H1 (cell line): Measurements from ENCODE around the gene CCDC9B. TPM values are rescaled to one million over a fixed set of nuclear protein-coding genes. Genes with fewer than 3 reads are reported as not detected.

Source experiments
- CTCF ChIA-PET: fragments of 300-600 bp; sonication (Branson Sonifier 250); formaldehyde crosslinking; loops from one replicate; lab custom pipeline; 2021; ENCODE audit not compliant: partially characterized antibody; lab: Charles Lee
- POLR2A ChIA-PET: fragments of 300-600 bp; sonication (Branson Sonifier 250); formaldehyde crosslinking; loops from one replicate; lab custom pipeline; 2021; ENCODE audit warnings: inconsistent platforms; ENCODE audit not compliant: partially characterized antibody; lab: Charles Lee
- DNase-seq, 2 experiments: peaks; one replicate each; pipeline versions ENCODE4 v3.0.0 to v3.0.0-alpha.2; 2010 to 2022; ENCODE audit warnings: low spot score in 2 of 2, low read depth in 1 of 2, mixed read lengths in 1 of 2
- FAIRE-seq: peaks from 2 replicates; lab custom pipeline; 2011; peaks lifted over from hg19 to GRCh38; lab: Jason Lieb, UNC
- H2AFZ ChIP-seq: 2 replicates; pipeline ENCODE4 v1.8.1; 2012; ENCODE audit warnings: low read length, inconsistent platforms
- H2AK5ac ChIP-seq: 2 replicates; pipeline ENCODE4 v1.6.1; 2013; ENCODE audit warnings: low read depth, low read length
- H2BK120ac ChIP-seq: replicated peaks from 2 replicates; pipeline ENCODE3; 2013; ENCODE audit warnings: low read depth, low read length, inconsistent platforms
- H2BK12ac ChIP-seq: 2 replicates; pipeline ENCODE4 v1.6.1; 2013; ENCODE audit warnings: low read depth, low read length
- H2BK15ac ChIP-seq: 2 replicates; pipeline ENCODE4 v1.6.1; 2013; ENCODE audit warnings: low read length
- H2BK20ac ChIP-seq: 2 replicates; pipeline ENCODE4 v1.6.1; 2013; ENCODE audit warnings: low read length
- H2BK5ac ChIP-seq: 2 replicates; pipeline ENCODE4 v1.6.1; 2013; ENCODE audit warnings: low read depth, low read length
- H3K14ac ChIP-seq: 2 replicates; pipeline ENCODE4 v1.6.1; 2013; ENCODE audit warnings: inconsistent platforms; ENCODE audit not compliant: insufficient read length
- H3K18ac ChIP-seq: 2 replicates; pipeline ENCODE4 v1.6.1; 2013; ENCODE audit warnings: low read length; ENCODE audit errors: extremely low read depth
- H3K23ac ChIP-seq: 2 replicates; pipeline ENCODE4 v1.6.1; 2013; ENCODE audit warnings: inconsistent platforms; ENCODE audit not compliant: insufficient read length
- H3K23me2 ChIP-seq: 2 replicates; pipeline ENCODE4 v1.6.1; 2013; ENCODE audit warnings: low read depth, low read length
- H3K27ac ChIP-seq: 2 replicates; pipeline ENCODE4 v1.6.1; 2011; ENCODE audit warnings: low read depth, low read length, inconsistent platforms
- H3K27me3 ChIP-seq, 4 experiments: replicated peaks in 1 of 4; 1 replicate in 1 of 4; 2 replicates in 3 of 4; pipeline versions ENCODE4 v1.6.1 to v1.8.1; 2011 to 2013; ENCODE audit warnings: low read length in 3 of 4, mild to moderate bottlenecking in 3 of 4, inconsistent platforms in 2 of 4, mixed read lengths in 2 of 4, moderate library complexity in 1 of 4; ENCODE audit not compliant: control insufficient read depth in 3 of 4, insufficient read depth in 3 of 4; ENCODE audit errors: extremely low read depth in 1 of 4
- H3K36me3 ChIP-seq, 4 experiments: 2 replicates each; pipeline versions ENCODE4 v1.6.1 to v1.8.1; 2011 to 2013; ENCODE audit warnings: mild to moderate bottlenecking in 4 of 4, low read length in 3 of 4, moderate library complexity in 2 of 4, control low read depth in 1 of 4, inconsistent platforms in 1 of 4; ENCODE audit not compliant: insufficient read depth in 4 of 4, control insufficient read depth in 2 of 4
- H3K4ac ChIP-seq: replicated peaks from 2 replicates; pipeline ENCODE3; 2013; ENCODE audit warnings: low read length, low read depth, mixed read lengths, inconsistent platforms; ENCODE audit not compliant: insufficient read length
- H3K4me1 ChIP-seq, 4 experiments: replicated peaks in 1 of 4; 1 replicate in 1 of 4; 2 replicates in 3 of 4; pipeline versions ENCODE4 v1.6.1 to v1.8.1; 2011 to 2013; ENCODE audit warnings: low read length in 3 of 4, inconsistent platforms in 2 of 4, mixed read lengths in 1 of 4; ENCODE audit not compliant: insufficient read depth in 4 of 4, control insufficient read depth in 3 of 4
- H3K4me2 ChIP-seq, 2 experiments: 2 replicates each; pipeline versions ENCODE4 v1.6.1 to v1.8.1; 2011 to 2013; ENCODE audit warnings: low read depth in 2 of 2, low read length in 2 of 2, control low read depth in 1 of 2, inconsistent platforms in 1 of 2, mild to moderate bottlenecking in 1 of 2; ENCODE audit not compliant: insufficient read depth in 1 of 2
- H3K4me3 ChIP-seq, 4 experiments: fragments of 200-600, 300-600 bp in 1 of 4; sonication (generic), shearing (Covaris generic), sonication (Bioruptor Twin) in 1 of 4; 2 replicates each; pipeline versions ENCODE4 v1.5.1 to v1.8.1; 2011 to 2016; ENCODE audit warnings: low read length in 4 of 4, low read depth in 3 of 4, control low read depth in 2 of 4, inconsistent platforms in 2 of 4, mild to moderate bottlenecking in 2 of 4, mixed read lengths in 1 of 4, moderate library complexity in 1 of 4; ENCODE audit not compliant: insufficient read depth in 2 of 4; ENCODE audit errors: extremely low read depth in 1 of 4
- H3K56ac ChIP-seq: replicated peaks from 2 replicates; pipeline ENCODE3; 2013; ENCODE audit warnings: low read depth, mild to moderate bottlenecking, mixed read lengths, low read length, inconsistent platforms; ENCODE audit not compliant: insufficient read length
- H3K79me1 ChIP-seq: 2 replicates; pipeline ENCODE4 v1.6.1; 2013; ENCODE audit warnings: low read depth, low read length, control low read depth
- H3K79me2 ChIP-seq, 2 experiments: 2 replicates each; pipeline versions ENCODE4 v1.6.1 to v1.8.1; 2012 to 2013; ENCODE audit warnings: low read length in 2 of 2, mild to moderate bottlenecking in 2 of 2, inconsistent platforms in 1 of 2; ENCODE audit not compliant: insufficient read depth in 2 of 2, control insufficient read depth in 1 of 2
- H3K9ac ChIP-seq, 4 experiments: replicated peaks in 1 of 4; 1 replicate in 1 of 4; 2 replicates in 3 of 4; pipeline versions ENCODE4 v1.6.1 to v1.8.1; 2011 to 2013; ENCODE audit warnings: low read depth in 3 of 4, low read length in 3 of 4, control low read depth in 2 of 4, mild to moderate bottlenecking in 2 of 4, moderate library complexity in 2 of 4, inconsistent platforms in 1 of 4; ENCODE audit errors: extremely low read depth in 1 of 4
- H3K9me3 ChIP-seq, 2 experiments: 2 replicates each; pipeline versions ENCODE4 v1.6.1 to v1.8.1; 2012 to 2013; ENCODE audit warnings: mild to moderate bottlenecking in 2 of 2, moderate library complexity in 2 of 2, control low read depth in 1 of 2, inconsistent platforms in 1 of 2, low read depth in 1 of 2, low read length in 1 of 2, mixed read lengths in 1 of 2; ENCODE audit not compliant: insufficient read depth in 2 of 2
- H4K20me1 ChIP-seq, 2 experiments: replicated peaks in 1 of 2; 2 replicates each; pipeline versions ENCODE3 to v1.8.1; 2011 to 2013; ENCODE audit warnings: inconsistent platforms in 2 of 2, low read length in 2 of 2, mild to moderate bottlenecking in 1 of 2; ENCODE audit not compliant: insufficient read depth in 2 of 2, control insufficient read depth in 1 of 2
- H4K5ac ChIP-seq: 2 replicates; pipeline ENCODE4 v1.6.1; 2013; ENCODE audit warnings: low read length, low read depth, mixed read lengths, inconsistent platforms; ENCODE audit not compliant: insufficient read length
- H4K8ac ChIP-seq: 2 replicates; pipeline ENCODE4 v1.8.0; 2013; ENCODE audit warnings: mild to moderate bottlenecking, moderate library complexity, low read length, inconsistent platforms; ENCODE audit not compliant: insufficient read depth; ENCODE audit errors: extremely low read depth
- H4K91ac ChIP-seq: replicated peaks from 2 replicates; pipeline ENCODE3; 2013; ENCODE audit warnings: low read length, mixed read lengths, inconsistent platforms; ENCODE audit not compliant: insufficient read length
- ATF2 ChIP-seq: IDR thresholded peaks from 2 replicates; pipeline ENCODE4 v1.6.1; 2012; ENCODE audit warnings: low read length, inconsistent platforms
- EGR1 ChIP-seq: IDR thresholded peaks from 2 replicates; pipeline ENCODE4 v1.6.1; 2011; ENCODE audit warnings: low read depth, low read length, borderline replicate concordance
- JUN ChIP-seq: IDR thresholded peaks from 2 replicates; pipeline ENCODE4 v1.6.1; 2011; ENCODE audit warnings: low read depth, mild to moderate bottlenecking, improper control_type of control experiment, low read length
- RFX5 ChIP-seq: IDR thresholded peaks from 2 replicates; pipeline ENCODE4 v1.6.1; 2011; ENCODE audit warnings: low read depth, low read length, improper control_type of control experiment, borderline replicate concordance
- WGBS, 2 experiments: shearing (Covaris generic) in 1 of 2; methylation state at CpG; one replicate each; pipeline versions ENCODE4 v1.1.6 to v1.1.7; 2013 to 2015; ENCODE audit warnings: low lambda C conversion rate in 2 of 2, mixed read lengths in 2 of 2, inconsistent platforms in 1 of 2, low coverage in 1 of 2, missing lambda C conversion rate in 1 of 2; ENCODE audit not compliant: insufficient replicate concordance in 2 of 2, insufficient coverage in 1 of 2, insufficient read length in 1 of 2; ENCODE audit errors: extremely low coverage in 1 of 2, missing lambda C conversion rate in 1 of 2; 5-methylcytosine and 5-hydroxymethylcytosine counted together
- polyA plus RNA-seq, 7 experiments: library from polyadenylated mRNA; depleted of rRNA in 3 of 7; stranded (reverse) in 5 of 7; unstranded in 2 of 7; fragments of >200 nt in 5 of 7; fragments of 200-250 nt in 2 of 7; gene quantifications; 1 replicate in 5 of 7; 2 replicates in 1 of 7; 4 replicates in 1 of 7; pipeline versions ENCODE4 v1.2.1 to v1.2.3, GENCODE V29; 2011 to 2013; ENCODE audit warnings: missing spikeins in 2 of 7, mixed read lengths in 2 of 7
- total RNA-seq: library from RNA; stranded (reverse); fragmentation: NEBNext Ultra II Directional; extraction: Animal tissue kit (Norgen Biotek cat#: 25700); gene quantifications from 2 replicates; pipeline ENCODE4 v1.2.1, GENCODE V29; 2021

Gene CCDC9B
- total and polyA plus RNA-seq, 2 of the 8 experiments (the other 6 are each of a cell fraction or from before 2014, with no cell fraction given), result 0.45 to 0.78 TPM

DNA sequence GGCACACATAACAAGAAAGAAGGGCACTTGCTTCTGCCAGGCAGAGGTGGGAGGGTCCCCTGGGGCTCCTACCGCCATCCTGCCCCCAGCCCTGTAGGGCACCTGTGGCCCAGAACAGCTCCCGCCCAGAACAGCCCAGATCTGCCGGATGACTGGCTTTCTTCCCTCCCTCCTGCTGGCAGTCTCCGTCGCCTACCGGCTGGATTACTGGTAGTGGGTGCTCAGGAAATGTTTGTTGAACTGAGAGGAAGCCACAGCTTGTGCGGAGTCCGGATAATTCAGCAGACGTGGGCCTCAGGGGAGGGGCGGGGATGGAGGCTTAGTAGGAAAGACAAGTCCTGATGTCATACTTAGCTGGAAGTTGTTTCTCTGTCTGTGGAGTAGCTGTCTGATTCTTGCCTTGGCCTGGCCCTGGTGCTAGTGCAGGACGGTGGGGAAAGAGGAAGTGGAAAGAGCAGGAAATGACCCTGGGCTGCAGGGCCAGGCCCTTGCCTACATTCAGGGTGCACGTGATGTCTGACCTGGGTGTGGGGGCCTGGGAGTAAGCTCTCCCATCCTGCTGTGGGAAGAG is 6.7 kb downstream of the CCDC9B start:
- Histone ChIP-seq H3K36me3 (peaks cover 0 to 7% (median 0%) of the 10 kb centered on the region in 4 experiments; a peak in 3 of 8 replicates), H3K27ac (no peak overlapping the region), H3K14ac (no peak overlapping the region), H3K27me3 (peaks cover 0 to 4% (median under 1%) of the 10 kb centered on the region in 4 experiments; a peak in 1 of 7 replicates)
- CTCF ChIA-PET, result interaction anchor here (0.7 to 27.4 kb wide), 9 partner anchors 7 to 544 kb away, joined by 3 to 584 read pairs (median 219); partner anchors contain the start of genes ANKRD63, DISP2, INAFM2 and PHGR1
- TF ChIP-seq EGR1 (no peak), ATF2 (no peak), JUN (no peak), RFX5 (no peak)
- TF ChIP-seq, all 59 proteins: peak for 0
- H3K9me3 ChIP-seq, result no peaks in the 10 kb centered on the region; a peak in 1 of 4 replicates
- H2BK12ac ChIP-seq, result 0 out of 2 replicates have a peak overlapping the region, but pooled peaks have one; percentile 96
- no peak overlapping the region for H2BK120ac ChIP-seq
- H4K8ac ChIP-seq, result no peak overlapping the region
- H3K4me3 ChIP-seq, result no peak overlapping the region
- 81% methylated on average over 11 of the region's 12 CpGs; no CpG with 5 or more reads in 1 of the 2 experiments for WGBS, 2 experiments
- H3K79me1 ChIP-seq, result no peaks in the 10 kb centered on the region
- H2AK5ac ChIP-seq, result no peak overlapping the region; the same call in 1 of the 2 replicates
- H3K4me1 ChIP-seq, result peaks cover under 1 to 29% (median 18%) of the 10 kb centered on the region in 4 experiments
- H2BK20ac ChIP-seq, result 0 out of 2 replicates have a peak overlapping the region, but pooled peaks have one; percentile 61
- H4K91ac ChIP-seq, result no peak overlapping the region
- H3K4ac ChIP-seq, result no peak overlapping the region
- no peak overlapping the region for H3K4me2 ChIP-seq
- H3K56ac ChIP-seq, result no peak overlapping the region
- H2AFZ ChIP-seq, result no peak overlapping the region
- POLR2A ChIA-PET, result interaction anchor here (0.7 to 8.1 kb wide), 5 partner anchors 7 to 42 kb away, joined by 3 to 66 read pairs (median 4); no protein-coding TSS in a partner anchor
- H3K23me2 ChIP-seq, result no peaks in the 10 kb centered on the region; the same call in 1 of the 2 replicates
- no peak overlapping the region for H3K9ac ChIP-seq
- no peak for FAIRE-seq
- no peak overlapping the region for H4K5ac ChIP-seq
- no peaks in the 10 kb centered on the region for H4K20me1 ChIP-seq
- H3K79me2 ChIP-seq, result no peaks in the 10 kb centered on the region
- peak overlapping the region; percentile 16; the same call in 1 of the 2 replicates for H2BK15ac ChIP-seq
- no peak overlapping the region for H3K23ac ChIP-seq
- DNase-seq, result no peak
- H2BK5ac ChIP-seq, result no peak overlapping the region
- no peak overlapping the region for H3K18ac ChIP-seq
